Left lobe of liver (tissue), 2 donors: Measurements from ENCODE around the gene LYRM9. TPM values are rescaled to one million over a fixed set of nuclear protein-coding genes. Genes with fewer than 3 reads are reported as not detected.
"Not testable (repeated sequence)": the region's sequence is repeated elsewhere in the genome, so short reads cannot be mapped to it uniquely, and the experiment has no call there.

Experiments used
- ATAC-seq: fragments of 200-7000 bp; cut with Tn5 transposase; one replicate; pipeline ENCODE4 v1.9.1; 2020; ENCODE audit warnings: mild to moderate bottlenecking, moderate library complexity
- DNase-seq: peaks from one replicate; pipeline ENCODE4 v3.0.0-alpha.2; 2020; ENCODE audit warnings: low spot score
- total RNA-seq: library from RNA; stranded (reverse); gene quantifications from one replicate; pipeline ENCODE4 v1.2.1, GENCODE V29; 2021
- donor health status: DM: no; HTN: no; CAD: no; lungs with moderate emphysema.
- donor health status: DM: no; HTN: yes; CAD: no.

LYRM9 gene
- total RNA-seq, 1 donor from 2014 or later, result 5.1 TPM

GRCh38 chr17:27879987-27880608 is 13.1 kb downstream of the LYRM9 start:
- ATAC-seq (peak; percentile 98), DNase-seq (peak; percentile 76)

DNA sequence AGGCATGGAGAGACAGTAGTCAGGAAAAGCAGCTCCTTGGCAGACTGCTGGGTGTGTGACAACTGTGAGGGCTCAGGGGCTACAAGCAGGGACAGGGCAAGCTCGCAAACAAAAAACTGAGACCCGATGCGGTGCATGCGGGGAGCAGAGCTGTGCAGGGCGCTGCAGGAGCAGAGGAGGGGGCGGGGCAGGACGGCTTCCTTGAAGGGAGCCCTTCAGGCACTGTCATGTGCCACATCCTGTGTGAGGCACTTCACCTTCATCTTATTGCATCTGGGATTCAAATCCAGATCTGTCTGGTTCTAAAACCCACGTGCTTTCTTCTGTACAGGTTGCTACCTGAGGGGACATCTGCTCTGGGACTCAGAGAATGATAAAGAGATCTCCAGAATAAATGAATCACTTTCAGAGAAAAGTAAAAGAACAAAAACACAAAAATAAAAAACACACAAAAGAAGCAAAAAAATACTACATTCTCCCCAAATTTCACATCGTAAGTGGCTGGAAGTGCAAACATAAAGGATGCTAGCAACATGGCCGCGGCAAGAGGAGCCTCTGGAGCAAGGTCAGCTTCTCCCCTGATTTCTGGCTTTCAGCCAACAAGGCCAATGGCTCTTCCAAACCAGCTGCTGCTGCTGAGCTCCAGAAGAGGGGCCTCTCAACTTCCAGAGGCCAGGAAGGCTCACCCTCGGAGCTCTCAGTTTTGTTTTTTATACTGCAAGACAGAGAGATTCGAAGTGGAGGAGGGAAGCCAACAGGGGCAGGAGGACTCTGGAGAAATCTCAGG is 14.2 kb downstream of the LYRM9 start:
- DNase-seq (no peak), ATAC-seq (no peak)

GRCh38 chr17:27873746-27874145 is 19.4 kb downstream of the LYRM9 start:
- DNase-seq, result no peak
- ATAC-seq, result no peak

GRCh38 chr17:27873211-27873610 is 20.0 kb downstream of the LYRM9 start:
- DNase-seq (no peak), ATAC-seq (no peak)

DNA sequence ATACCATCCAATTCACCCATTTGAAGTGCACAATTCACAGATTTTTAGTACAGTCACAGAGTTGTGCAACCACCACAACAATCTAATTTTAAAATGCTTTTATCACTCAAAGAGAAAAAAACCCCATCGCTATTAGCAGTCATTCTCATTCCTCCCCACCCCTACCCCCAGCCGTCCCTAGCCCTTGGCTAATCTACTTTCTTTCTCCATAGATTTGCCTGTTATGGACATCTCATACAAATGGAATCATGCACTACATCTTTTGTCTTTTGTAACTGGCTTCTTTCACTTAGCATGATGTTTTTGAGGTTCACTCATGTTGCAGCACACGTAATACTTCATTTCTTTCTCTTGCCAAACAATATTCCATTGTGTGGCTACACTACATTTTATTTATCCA is 20.4 kb downstream of the LYRM9 start:
- ATAC-seq, result no peak

GRCh38 chr17:27871407-27871806 is 21.8 kb downstream of the LYRM9 start:
- DNase-seq, result no peak
- ATAC-seq, result no peak

More for the DNA sequence above, 20.4 kb downstream of the LYRM9 start:
- DNase-seq, result no peak

- DNase-seq (no peak), ATAC-seq (no peak)
Observed at GRCh38 chr17:27870345-27870744, 22.8 kb downstream of the LYRM9 start.

GRCh38 chr17:27868565-27868964 is 24.6 kb downstream of the LYRM9 start:
- DNase-seq (no peak), ATAC-seq (peak; percentile 69)

- ATAC-seq (no peak), DNase-seq (no peak)
Observed at GRCh38 chr17:27862840-27863239, 30.3 kb downstream of the LYRM9 start.

DNA sequence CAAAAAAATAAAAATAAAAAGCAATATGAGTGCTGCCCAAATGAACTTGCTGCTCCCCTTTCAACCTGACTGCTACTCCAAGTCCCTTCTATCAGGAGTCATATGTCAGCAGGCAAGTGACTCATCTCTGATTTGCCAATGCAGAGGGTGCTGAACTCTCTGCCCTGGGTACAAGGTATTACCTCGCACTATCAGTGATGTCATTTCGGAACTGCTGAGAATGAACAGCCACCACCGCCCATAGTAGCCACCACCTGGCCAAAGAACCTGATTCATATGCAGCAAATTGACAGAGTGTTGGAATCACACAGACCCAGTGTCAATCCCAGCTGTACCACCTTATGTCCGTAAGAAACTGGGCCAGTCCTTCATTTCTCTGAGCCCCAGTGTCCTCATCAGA is 31.2 kb downstream of the LYRM9 start:
- ATAC-seq (peak; percentile 82), DNase-seq (no peak)

GRCh38 chr17:27860971-27861664 is 32.0 kb downstream of the LYRM9 start:
- ATAC-seq (no peak), DNase-seq (no peak)

DNA sequence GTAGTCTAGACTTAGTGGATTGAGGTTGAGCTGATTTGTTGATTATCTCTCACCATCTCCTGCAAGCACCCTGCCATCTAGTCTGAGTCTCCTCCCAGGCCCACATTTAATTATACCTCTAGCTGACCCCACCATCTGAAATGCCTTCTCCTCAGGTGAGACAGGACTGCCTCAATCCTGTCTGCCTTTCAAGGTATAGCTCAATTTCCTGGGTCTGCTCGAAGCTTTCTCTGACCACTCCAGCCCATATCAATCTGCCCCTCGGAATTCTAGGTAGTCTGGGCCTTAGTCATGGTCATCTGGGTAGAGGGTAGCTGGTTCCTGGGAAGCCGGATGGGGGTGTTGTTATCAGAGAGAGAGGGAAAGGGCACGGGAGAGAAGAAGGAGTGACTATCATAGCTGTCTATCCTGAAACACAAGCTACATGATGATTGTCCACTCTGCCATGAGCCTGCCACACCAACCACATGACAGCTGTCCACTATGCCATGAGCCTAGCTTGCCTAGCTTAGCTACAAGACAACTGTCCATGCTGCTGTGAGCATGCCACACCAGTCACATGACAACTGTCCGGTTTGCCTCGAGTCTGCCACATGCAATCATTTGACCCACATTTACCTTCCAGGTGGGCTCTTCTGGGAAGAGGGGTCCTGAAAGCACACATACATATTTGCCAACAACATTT is 34.4 kb downstream of the LYRM9 start:
- DNase-seq (no peak), ATAC-seq (no peak)

- DNase-seq, result no peak
- ATAC-seq, result no peak
Observed at GRCh38 chr17:27856676-27857432, 36.3 kb downstream of the LYRM9 start.

DNA sequence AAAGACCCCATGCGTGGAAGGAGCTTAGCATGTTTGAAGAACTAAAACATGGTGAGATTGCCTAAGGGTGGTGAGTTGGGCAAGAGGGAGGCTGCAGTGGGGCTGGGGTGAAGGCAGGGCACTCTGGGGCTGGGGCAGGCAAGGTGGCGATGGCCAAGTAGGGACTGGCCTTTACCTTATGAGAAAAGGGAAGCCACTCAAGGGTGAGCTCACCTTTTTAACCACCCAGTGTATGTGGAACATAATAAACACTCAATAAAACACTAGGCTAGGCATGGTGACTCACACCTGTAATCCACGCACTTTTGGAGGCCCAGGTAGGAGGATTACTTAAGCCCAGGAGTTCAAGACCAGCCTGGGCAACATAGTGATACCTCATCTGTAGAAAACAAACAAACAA is 37.7 kb downstream of the LYRM9 start:
- ATAC-seq, result no peak
- DNase-seq, result no peak

DNA sequence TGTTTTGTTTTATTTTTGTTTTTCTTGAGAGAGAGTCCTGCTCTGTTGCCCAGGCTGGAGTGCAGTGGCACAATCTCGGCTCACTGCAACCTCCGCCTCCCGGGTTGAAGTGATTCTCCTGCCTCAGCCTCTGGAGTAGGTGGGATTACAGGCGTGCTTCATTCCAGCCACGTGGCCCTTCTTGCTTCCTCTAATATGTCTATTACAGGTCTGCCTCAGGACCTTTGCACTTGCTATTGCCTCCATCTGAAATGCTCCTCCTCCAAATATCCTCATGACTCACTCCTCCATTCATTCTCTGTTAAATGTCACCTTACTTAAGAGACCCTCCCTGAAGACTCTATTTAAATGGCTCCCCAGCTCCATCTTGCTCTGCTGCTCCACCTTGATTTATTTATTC is 39.0 kb downstream of the LYRM9 start:
- no peak for ATAC-seq

DNA sequence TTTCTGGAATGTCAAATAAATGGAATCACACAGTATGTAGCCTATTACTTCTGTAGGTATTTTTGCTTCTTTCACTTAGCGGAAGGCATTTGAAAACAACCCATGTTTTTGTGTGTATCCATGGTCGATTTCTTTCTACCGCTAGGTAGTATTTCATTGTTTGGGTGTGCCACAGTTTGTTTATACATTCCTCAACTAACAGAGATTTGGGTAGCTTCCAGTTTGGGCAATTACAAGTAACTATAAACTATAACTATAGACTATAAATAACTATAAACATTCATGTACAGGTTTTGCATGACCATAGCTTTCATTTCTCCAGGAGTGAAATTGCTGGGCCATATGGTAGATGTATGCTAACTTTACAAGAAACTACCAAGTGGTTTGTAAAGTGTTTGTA is 40.1 kb downstream of the LYRM9 start:
- no peak for ATAC-seq
- DNase-seq, result no peak

More for the DNA sequence above, 39.0 kb downstream of the LYRM9 start:
- DNase-seq, result no peak

DNA sequence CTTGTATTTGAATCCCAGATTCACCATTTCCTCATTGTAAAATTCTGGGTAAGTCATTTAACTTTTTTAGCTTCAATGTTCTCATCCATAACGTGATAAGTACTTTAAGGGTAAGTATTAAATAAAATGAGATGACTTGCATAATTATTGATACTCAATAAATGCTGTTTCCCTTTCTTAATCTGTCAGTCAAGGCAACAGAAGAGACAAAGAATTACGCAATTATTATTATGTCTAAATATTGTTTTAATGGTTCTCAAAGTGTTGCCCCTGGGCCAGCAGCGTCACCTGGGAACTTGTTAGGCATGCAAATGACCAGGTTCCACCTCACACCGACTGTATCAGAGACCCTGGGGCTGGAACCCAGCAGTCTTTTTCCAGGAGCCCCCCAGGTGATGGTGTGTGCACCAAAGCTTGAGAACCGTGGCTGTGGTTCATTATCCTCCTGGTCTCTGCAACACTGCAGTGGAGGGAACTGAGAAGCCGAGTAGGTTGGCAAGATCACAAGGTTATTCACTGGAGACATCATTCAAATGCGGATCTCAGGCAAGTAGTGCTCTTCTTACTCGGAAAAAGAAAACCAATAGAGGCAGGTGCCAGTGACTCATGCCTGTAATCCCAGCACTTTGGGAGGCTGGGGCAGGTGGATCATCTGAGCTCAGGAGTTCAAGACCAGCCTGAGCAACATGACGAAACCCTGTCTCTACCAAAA is 43.5 kb downstream of the LYRM9 start:
- no peak for ATAC-seq
- no peak for DNase-seq

- DNase-seq (no peak), ATAC-seq (no peak)
Observed at GRCh38 chr17:27848931-27849330, 44.2 kb downstream of the LYRM9 start.

GRCh38 chr17:27846808-27847307 is 46.3 kb downstream of the LYRM9 start:
- not testable (repeated sequence) for DNase-seq, ATAC-seq
